ENCODE measurements around the gene NF1.
A peak's percentile ranks its signal among the peaks of the same experiment; 100 is the strongest.

NF1 gene

GRCh38 chr17:31314782-31315100 is 220.0 kb downstream of the NF1 start:
- H3K4me3 ChIP-seq (ENCODE audit: low read depth, low read length) = no peak overlapping the region
- no peak for DNase-seq (ENCODE audit: low read depth)
- no peak for TF ChIP-seq CTCF (conservative IDR thresholded peaks at IDR 0.05; ENCODE audit: low read depth, low read length)

- peak; percentile 93 for DNase-seq (ENCODE audit: low read depth)
- TF ChIP-seq CTCF (conservative IDR thresholded peaks at IDR 0.05; ENCODE audit: low read depth, low read length) = no peak
- H3K4me3 ChIP-seq (ENCODE audit: low read depth, low read length) = no peak overlapping the region
Measured at GRCh38 chr17:31318298-31318801, 223.6 kb downstream of the NF1 start.

GRCh38 chr17:31318851-31319661 is 224.3 kb downstream of the NF1 start:
- H3K4me3 ChIP-seq (ENCODE audit: low read depth, low read length) = no peak overlapping the region
- no peak for DNase-seq (ENCODE audit: low read depth)
- TF ChIP-seq CTCF (conservative IDR thresholded peaks at IDR 0.05; ENCODE audit: low read depth, low read length) = no peak

- H3K4me3 ChIP-seq (ENCODE audit: low read depth, low read length) = no peak overlapping the region
- no peak for TF ChIP-seq CTCF (conservative IDR thresholded peaks at IDR 0.05; ENCODE audit: low read depth, low read length)
- no peak for DNase-seq (ENCODE audit: low read depth)
Measured at GRCh38 chr17:31320241-31320640, 225.5 kb downstream of the NF1 start.

- H3K4me3 ChIP-seq (ENCODE audit: low read depth, low read length) = peak overlapping the region; percentile 9
- DNase-seq (ENCODE audit: low read depth) = peak; percentile 50
Measured at GRCh38 chr17:31320791-31321190, 226.0 kb downstream of the NF1 start.

GRCh38 chr17:31321481-31321880 is 226.7 kb downstream of the NF1 start, which contains the start of gene EVI2A:
EVI2A (minus strand) TSS chr17:31321622; CDS start chr17:31319013, 2,609 bp downstream.
- H3K4me3 ChIP-seq (ENCODE audit: low read depth, low read length) = peak within 1 kb of the TSS; percentile 9
- TF ChIP-seq CTCF (conservative IDR thresholded peaks at IDR 0.05; ENCODE audit: low read depth, low read length) = no peak

More at GRCh38 chr17:31320791-31321190, 226.0 kb downstream of the NF1 start:
- TF ChIP-seq CTCF (conservative IDR thresholded peaks at IDR 0.05; ENCODE audit: low read depth, low read length) = no peak

GRCh38 chr17:31321966-31322365 is 227.2 kb downstream of the NF1 start:
- TF ChIP-seq CTCF (conservative IDR thresholded peaks at IDR 0.05; ENCODE audit: low read depth, low read length) = no peak
- H3K4me3 ChIP-seq (ENCODE audit: low read depth, low read length) = no peak overlapping the region
- DNase-seq (ENCODE audit: low read depth) = no peak

More at GRCh38 chr17:31321481-31321880, 226.7 kb downstream of the NF1 start, which contains the start of gene EVI2A:
- peak; percentile 90 for DNase-seq (ENCODE audit: low read depth)

Data from choroid plexus epithelial cell (primary cell).